Neural cell (in vitro differentiated cells): ENCODE results near the gene IL17A. TPM values are rescaled to one million over a fixed set of nuclear protein-coding genes. Genes with fewer than 3 reads are reported as not detected.

Source experiments
- H2AFZ ChIP-seq: fragments of 200-600, 300-800 bp; sonication (generic), shearing (Covaris generic); 2 replicates; pipeline ENCODE4 v1.6.0; 2014; ENCODE audit warnings: low read depth, mild to moderate bottlenecking, antibody characterized with exemption, low read length, moderate library complexity
- H3F3A ChIP-seq: fragments of 200-600 bp; shearing (Covaris generic); 2 replicates; pipeline ENCODE4 v1.6.1; 2016; ENCODE audit warnings: mild to moderate bottlenecking, moderate library complexity, mixed read lengths, antibody characterized with exemption, low read length; ENCODE audit not compliant: insufficient read depth, poor library complexity, severe bottlenecking
- H3K27ac ChIP-seq: fragments of 200-600, 300-800 bp; sonication (generic), shearing (Covaris generic); 2 replicates; pipeline ENCODE4 v1.5.1; 2014; ENCODE audit warnings: mild to moderate bottlenecking, low read length, moderate library complexity
- H3K27me3 ChIP-seq: fragments of 300-800, 200-600 bp; sonication (generic), shearing (Covaris generic); 2 replicates; pipeline ENCODE4 v1.6.0; 2014; ENCODE audit warnings: mild to moderate bottlenecking, low read depth, low read length, moderate library complexity; ENCODE audit not compliant: insufficient read depth
- H3K36me3 ChIP-seq: fragments of 300-800, 200-600 bp; sonication (generic), shearing (Covaris generic); 2 replicates; pipeline ENCODE4 v1.5.1; 2014; ENCODE audit warnings: mild to moderate bottlenecking, antibody characterized with exemption, low read length, moderate library complexity; ENCODE audit not compliant: insufficient read depth
- H3K4me2 ChIP-seq: fragments of 300-800, 200-600 bp; sonication (generic), shearing (Covaris generic); 2 replicates; pipeline ENCODE4 v1.6.0; 2014; ENCODE audit warnings: mild to moderate bottlenecking, low read length
- H3K4me3 ChIP-seq: fragments of 300-800, 200-600 bp; sonication (generic), shearing (Covaris generic); 2 replicates; pipeline ENCODE4 v1.5.1; 2014; ENCODE audit warnings: mild to moderate bottlenecking, low read length, moderate library complexity
- H3K79me2 ChIP-seq: fragments of 200-600 bp; shearing (Covaris generic); replicated peaks from 2 replicates; pipeline ENCODE4 v1.6.0; 2014; ENCODE audit warnings: mild to moderate bottlenecking, low read length, moderate library complexity; ENCODE audit not compliant: insufficient read depth
- H3K9ac ChIP-seq: fragments of 300-800, 200-600 bp; sonication (generic), shearing (Covaris generic); 2 replicates; pipeline ENCODE4 v1.6.1; 2016; ENCODE audit warnings: mild to moderate bottlenecking, low read length, mixed read lengths
- H3K9me2 ChIP-seq: fragments of 200-600 bp; shearing (Covaris generic); 2 replicates; pipeline ENCODE4 v1.6.1; 2016; ENCODE audit warnings: mild to moderate bottlenecking, low read length, mixed read lengths; ENCODE audit not compliant: insufficient read depth
- H3K9me3 ChIP-seq: fragments of 200-600, 300-800 bp; sonication (generic), shearing (Covaris generic); 2 replicates; pipeline ENCODE4 v1.6.1; 2016; ENCODE audit warnings: mild to moderate bottlenecking, mixed run types, low read length, moderate library complexity, mixed read lengths
- H4K20me1 ChIP-seq: fragments of 200-600 bp; shearing (Covaris generic); 2 replicates; pipeline ENCODE4 v1.6.1; 2016; ENCODE audit warnings: mild to moderate bottlenecking, mixed run types; ENCODE audit not compliant: insufficient read depth
- EP300 ChIP-seq: fragments of 450-650 bp; conservative IDR thresholded peaks from 2 replicates; pipeline ENCODE4 v1.6.1; 2014; ENCODE audit warnings: antibody characterized with exemption, mild to moderate bottlenecking, moderate library complexity; ENCODE audit not compliant: poor library complexity, severe bottlenecking
- EZH2 ChIP-seq: fragments of 200-600, 300-800 bp; shearing (Covaris generic), sonication (generic); IDR thresholded peaks from 2 replicates; pipeline ENCODE4 v1.6.1; 2014; ENCODE audit warnings: antibody characterized with exemption, low read length, borderline replicate concordance, mild to moderate bottlenecking; ENCODE audit not compliant: insufficient read depth, poor library complexity, severe bottlenecking
- MXI1 ChIP-seq: fragments of 450-650 bp; conservative IDR thresholded peaks from 2 replicates; pipeline ENCODE4 v1.6.1; 2014; ENCODE audit warnings: antibody characterized with exemption, mild to moderate bottlenecking; ENCODE audit not compliant: poor library complexity, severe bottlenecking
- POLR2AphosphoS5 ChIP-seq: IDR thresholded peaks from 2 replicates; pipeline ENCODE4 v1.6.1; 2012
- RAD21 ChIP-seq: fragments of 450-650 bp; conservative IDR thresholded peaks from 2 replicates; pipeline ENCODE4 v1.6.1; 2014; ENCODE audit warnings: antibody characterized with exemption, mild to moderate bottlenecking, moderate library complexity
- SMC3 ChIP-seq: fragments of 450-650 bp; conservative IDR thresholded peaks from 2 replicates; pipeline ENCODE4 v1.6.1; 2014; ENCODE audit warnings: antibody characterized with exemption, mild to moderate bottlenecking, moderate library complexity; ENCODE audit not compliant: poor library complexity
- TAF1 ChIP-seq: IDR thresholded peaks from 2 replicates; pipeline ENCODE4 v1.6.1; 2012; ENCODE audit warnings: low read depth
- polyA plus RNA-seq: library from polyadenylated mRNA; depleted of rRNA; stranded (reverse); fragments of >200 nt; gene quantifications from 2 replicates; pipeline ENCODE4 v1.2.3, GENCODE V29; 2014
- TF ChIP-seq, protein P1 (sequence below): IDR thresholded peaks from 2 replicates; pipeline ENCODE4 v1.6.1; 2012; ENCODE audit warnings: borderline replicate concordance
- TF ChIP-seq, protein P2 (sequence below): fragments of 450-650 bp; IDR thresholded peaks from 2 replicates; pipeline ENCODE4 v1.5.1; 2014; ENCODE audit warnings: antibody characterized with exemption, mild to moderate bottlenecking, moderate library complexity; ENCODE audit not compliant: poor library complexity, severe bottlenecking

Gene IL17A
- polyA plus RNA-seq, 1 donor from 2014 or later, result not detected

DNA sequence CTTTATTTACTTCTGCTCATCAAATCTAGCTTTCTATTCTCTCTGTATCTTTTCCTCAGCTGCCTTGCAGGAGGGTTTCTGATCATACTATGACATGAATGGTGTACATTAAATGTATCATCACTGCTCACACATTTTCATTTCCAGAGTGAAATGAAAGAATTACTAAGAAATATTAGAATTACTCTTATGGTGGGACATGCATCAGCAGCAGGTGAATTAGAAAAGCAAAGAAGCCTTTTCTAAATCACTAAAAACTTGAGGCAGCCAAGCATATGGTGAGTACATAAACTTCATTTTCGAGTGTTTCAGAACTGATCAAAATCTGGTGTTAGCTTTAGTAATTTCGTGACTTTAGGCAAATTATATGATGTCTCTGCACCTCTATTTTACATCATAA, 23.6 kb downstream of the IL17A start:
- Histone ChIP-seq H3K27me3 (no peaks in the 10 kb centered on the region), H2AFZ (no peak overlapping the region), H3F3A (no peaks in the 10 kb centered on the region), H3K79me2 (no peaks in the 10 kb centered on the region), H3K9me3 (no peaks in the 10 kb centered on the region), H3K9ac (no peak overlapping the region), H3K36me3 (no peaks in the 10 kb centered on the region), H3K4me3 (no peak overlapping the region), H3K4me2 (no peak overlapping the region), H4K20me1 (no peaks in the 10 kb centered on the region), H3K27ac (no peak overlapping the region), H3K9me2 (no peaks in the 10 kb centered on the region)
- TF ChIP-seq MXI1, result no peak
- TF ChIP-seq, protein P1, sequence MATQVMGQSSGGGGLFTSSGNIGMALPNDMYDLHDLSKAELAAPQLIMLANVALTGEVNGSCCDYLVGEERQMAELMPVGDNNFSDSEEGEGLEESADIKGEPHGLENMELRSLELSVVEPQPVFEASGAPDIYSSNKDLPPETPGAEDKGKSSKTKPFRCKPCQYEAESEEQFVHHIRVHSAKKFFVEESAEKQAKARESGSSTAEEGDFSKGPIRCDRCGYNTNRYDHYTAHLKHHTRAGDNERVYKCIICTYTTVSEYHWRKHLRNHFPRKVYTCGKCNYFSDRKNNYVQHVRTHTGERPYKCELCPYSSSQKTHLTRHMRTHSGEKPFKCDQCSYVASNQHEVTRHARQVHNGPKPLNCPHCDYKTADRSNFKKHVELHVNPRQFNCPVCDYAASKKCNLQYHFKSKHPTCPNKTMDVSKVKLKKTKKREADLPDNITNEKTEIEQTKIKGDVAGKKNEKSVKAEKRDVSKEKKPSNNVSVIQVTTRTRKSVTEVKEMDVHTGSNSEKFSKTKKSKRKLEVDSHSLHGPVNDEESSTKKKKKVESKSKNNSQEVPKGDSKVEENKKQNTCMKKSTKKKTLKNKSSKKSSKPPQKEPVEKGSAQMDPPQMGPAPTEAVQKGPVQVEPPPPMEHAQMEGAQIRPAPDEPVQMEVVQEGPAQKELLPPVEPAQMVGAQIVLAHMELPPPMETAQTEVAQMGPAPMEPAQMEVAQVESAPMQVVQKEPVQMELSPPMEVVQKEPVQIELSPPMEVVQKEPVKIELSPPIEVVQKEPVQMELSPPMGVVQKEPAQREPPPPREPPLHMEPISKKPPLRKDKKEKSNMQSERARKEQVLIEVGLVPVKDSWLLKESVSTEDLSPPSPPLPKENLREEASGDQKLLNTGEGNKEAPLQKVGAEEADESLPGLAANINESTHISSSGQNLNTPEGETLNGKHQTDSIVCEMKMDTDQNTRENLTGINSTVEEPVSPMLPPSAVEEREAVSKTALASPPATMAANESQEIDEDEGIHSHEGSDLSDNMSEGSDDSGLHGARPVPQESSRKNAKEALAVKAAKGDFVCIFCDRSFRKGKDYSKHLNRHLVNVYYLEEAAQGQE, result no peak
- TF ChIP-seq EP300, result no peak
- TF ChIP-seq RAD21, result no peak
- TF ChIP-seq, protein P2, sequence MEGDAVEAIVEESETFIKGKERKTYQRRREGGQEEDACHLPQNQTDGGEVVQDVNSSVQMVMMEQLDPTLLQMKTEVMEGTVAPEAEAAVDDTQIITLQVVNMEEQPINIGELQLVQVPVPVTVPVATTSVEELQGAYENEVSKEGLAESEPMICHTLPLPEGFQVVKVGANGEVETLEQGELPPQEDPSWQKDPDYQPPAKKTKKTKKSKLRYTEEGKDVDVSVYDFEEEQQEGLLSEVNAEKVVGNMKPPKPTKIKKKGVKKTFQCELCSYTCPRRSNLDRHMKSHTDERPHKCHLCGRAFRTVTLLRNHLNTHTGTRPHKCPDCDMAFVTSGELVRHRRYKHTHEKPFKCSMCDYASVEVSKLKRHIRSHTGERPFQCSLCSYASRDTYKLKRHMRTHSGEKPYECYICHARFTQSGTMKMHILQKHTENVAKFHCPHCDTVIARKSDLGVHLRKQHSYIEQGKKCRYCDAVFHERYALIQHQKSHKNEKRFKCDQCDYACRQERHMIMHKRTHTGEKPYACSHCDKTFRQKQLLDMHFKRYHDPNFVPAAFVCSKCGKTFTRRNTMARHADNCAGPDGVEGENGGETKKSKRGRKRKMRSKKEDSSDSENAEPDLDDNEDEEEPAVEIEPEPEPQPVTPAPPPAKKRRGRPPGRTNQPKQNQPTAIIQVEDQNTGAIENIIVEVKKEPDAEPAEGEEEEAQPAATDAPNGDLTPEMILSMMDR, result no peak
- no peak for TF ChIP-seq SMC3
- TF ChIP-seq EZH2, result no peak
- TF ChIP-seq POLR2AphosphoS5, result no peak
- TF ChIP-seq TAF1, result no peak

DNA sequence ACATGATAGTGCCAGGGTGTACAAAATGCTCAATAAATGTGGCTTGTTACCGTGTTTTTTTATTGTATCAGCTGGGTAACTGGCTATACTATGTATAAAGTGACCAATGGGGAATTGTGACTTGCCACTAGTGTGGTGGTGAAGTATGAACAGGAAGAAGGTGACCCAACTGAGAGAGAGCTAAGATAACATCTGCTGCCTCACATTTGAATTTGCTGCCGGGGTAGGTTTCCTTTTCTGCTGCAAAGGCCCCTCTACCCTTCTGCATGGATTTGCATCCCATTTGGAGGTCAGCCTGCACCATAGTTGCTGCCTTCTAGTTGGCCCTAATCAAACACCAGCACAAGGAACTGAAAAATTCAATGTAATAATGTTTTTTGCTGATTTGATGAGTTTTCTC, 24.1 kb downstream of the IL17A start:
- Histone ChIP-seq H4K20me1 (no peaks in the 10 kb centered on the region), H3K9me3 (no peaks in the 10 kb centered on the region), H3K9ac (no peak overlapping the region), H3K79me2 (no peaks in the 10 kb centered on the region), H3K36me3 (no peaks in the 10 kb centered on the region), H2AFZ (no peak overlapping the region), H3K4me3 (no peak overlapping the region), H3K4me2 (no peak overlapping the region), H3F3A (no peaks in the 10 kb centered on the region), H3K27ac (no peak overlapping the region), H3K27me3 (no peaks in the 10 kb centered on the region), H3K9me2 (no peaks in the 10 kb centered on the region)
- TF ChIP-seq EP300 (no peak), POLR2AphosphoS5 (no peak), EZH2 (no peak), MXI1 (no peak), TAF1 (no peak), SMC3 (no peak), RAD21 (no peak)
- TF ChIP-seq, protein P1, result no peak
- TF ChIP-seq, protein P2, result no peak
